WTC11 (cell line): ENCODE measurements around the gene DLGAP5. TPM values are rescaled to one million over a fixed set of nuclear protein-coding genes. Genes with fewer than 3 reads are reported as not detected.

Experiments used
- FOXP1 ChIP-seq: sonication (generic); formaldehyde crosslinking; IDR thresholded peaks from 2 replicates; pipeline ENCODE4 v1.8.0; 2022; ENCODE audit warnings: missing genetic modification reagents, mild to moderate bottlenecking, moderate library complexity, borderline replicate concordance
- NFE2L1 ChIP-seq: sonication (generic); formaldehyde crosslinking; IDR thresholded peaks from 2 replicates; pipeline ENCODE4 v1.8.1; 2023; ENCODE audit warnings: missing genetic modification reagents
- SP1 ChIP-seq: sonication (generic); formaldehyde crosslinking; conservative IDR thresholded peaks from 2 replicates; pipeline ENCODE4 v1.8.1; 2022; ENCODE audit warnings: missing genetic modification reagents
- TEAD4 ChIP-seq: sonication (generic); formaldehyde crosslinking; IDR thresholded peaks from 2 replicates; pipeline ENCODE4 v1.8.0; 2022; ENCODE audit warnings: mild to moderate bottlenecking, missing genetic modification reagents
- ZBTB21 ChIP-seq: sonication (generic); formaldehyde crosslinking; IDR thresholded peaks from 2 replicates; pipeline ENCODE4 v1.8.1; 2023; ENCODE audit warnings: mild to moderate bottlenecking, missing genetic modification reagents, borderline replicate concordance
- total RNA-seq: library from RNA; stranded (reverse); gene quantifications from 3 replicates; pipeline ENCODE4 v1.2.3, GENCODE V29; 2021
- TF ChIP-seq, protein P1 (sequence below): fragments of 250-450 bp; sonication (Bioruptor Pico); conservative IDR thresholded peaks from 2 replicates; pipeline ENCODE4 v1.9.0; 2021; ENCODE audit warnings: mild to moderate bottlenecking
- TF ChIP-seq, protein P2 (sequence below): sonication (generic); formaldehyde crosslinking; IDR thresholded peaks from 2 replicates; pipeline ENCODE4 v1.8.1; 2022; ENCODE audit warnings: low read depth, missing genetic modification reagents, borderline replicate concordance
- TF ChIP-seq, protein P3 (sequence below): fragments of 200-600 bp; IDR thresholded peaks from 2 replicates; pipeline ENCODE4 v1.8.0; 2022; ENCODE audit warnings: antibody characterized with exemption
- TF ChIP-seq, protein P4 (sequence below): sonication (generic); formaldehyde crosslinking; IDR thresholded peaks from 2 replicates; pipeline ENCODE4 v1.8.0; 2022; ENCODE audit warnings: mild to moderate bottlenecking, missing genetic modification reagents
- TF ChIP-seq, protein P5 (sequence below): sonication (generic); formaldehyde crosslinking; IDR thresholded peaks from 2 replicates; pipeline ENCODE4 v1.8.1; 2023; ENCODE audit warnings: mild to moderate bottlenecking, missing genetic modification reagents, borderline replicate concordance
- TF ChIP-seq, protein P6 (sequence below): sonication (generic); formaldehyde crosslinking; IDR thresholded peaks from 2 replicates; pipeline ENCODE4 v1.8.1; 2022; ENCODE audit warnings: mild to moderate bottlenecking, missing genetic modification reagents, moderate library complexity, borderline replicate concordance
- TF ChIP-seq, protein P7 (sequence below): sonication (generic); formaldehyde crosslinking; conservative IDR thresholded peaks from 2 replicates; pipeline ENCODE4 v1.8.1; 2023; ENCODE audit warnings: mild to moderate bottlenecking, low read depth, missing genetic modification reagents, moderate library complexity

Gene DLGAP5
- total RNA-seq, 1 experiment from 2014 or later, result 141 TPM

DNA sequence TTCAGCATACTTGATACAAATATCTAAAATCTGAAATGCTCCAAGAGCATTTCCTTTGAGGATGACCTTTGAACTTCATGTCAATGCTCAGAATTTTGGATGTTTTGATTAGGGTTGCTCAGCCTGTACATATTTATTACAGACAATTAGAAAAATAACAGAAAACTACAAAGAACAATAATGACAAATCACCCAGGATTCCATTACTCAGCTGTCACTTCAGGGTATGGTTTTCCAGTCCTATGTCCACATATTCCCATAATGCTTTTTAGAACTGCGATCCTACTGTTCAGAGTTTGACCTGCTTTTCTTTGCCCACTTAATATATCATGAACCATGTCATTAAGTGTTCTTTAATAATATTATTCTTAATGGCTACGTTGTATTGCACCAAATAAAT, 11.4 kb downstream of the DLGAP5 start (continued):
- TF ChIP-seq, protein P1, sequence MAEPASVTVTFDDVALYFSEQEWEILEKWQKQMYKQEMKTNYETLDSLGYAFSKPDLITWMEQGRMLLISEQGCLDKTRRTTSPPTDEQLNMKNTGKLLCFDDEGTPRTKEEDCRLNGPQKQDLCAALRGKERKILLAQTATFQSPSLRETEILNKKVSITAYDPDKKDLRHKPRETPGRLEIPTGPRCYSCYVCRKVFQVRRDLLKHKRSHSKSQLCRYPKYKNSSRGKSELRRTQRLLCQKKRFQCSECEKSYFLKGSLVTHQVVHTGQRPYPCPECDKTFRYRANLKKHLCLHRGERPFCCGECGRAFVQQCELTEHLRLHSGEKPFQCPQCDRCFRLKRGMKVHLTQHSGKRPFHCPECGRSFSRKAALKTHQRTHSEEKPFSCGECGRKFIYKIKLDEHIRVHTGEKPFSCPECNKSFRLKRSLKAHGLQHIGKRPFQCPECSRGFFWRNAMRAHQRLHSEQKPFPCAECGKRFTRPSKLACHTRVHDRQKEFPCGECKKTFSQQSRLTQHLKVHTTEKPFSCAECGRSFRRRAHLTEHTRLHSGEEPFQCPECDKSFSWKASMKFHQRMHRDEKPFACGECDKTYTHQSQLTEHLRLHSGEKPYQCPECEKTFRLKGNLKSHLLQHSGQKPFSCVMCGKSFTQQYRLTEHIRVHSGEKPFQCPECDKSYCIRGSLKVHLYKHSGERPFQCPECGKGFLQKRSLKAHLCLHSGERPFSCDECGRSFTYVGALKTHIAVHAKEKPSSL (CRISPR knock-in tag), result no peak
- TF ChIP-seq SP1 (CRISPR knock-in tag) (no peak), NFE2L1 (CRISPR knock-in tag) (no peak), ZBTB21 (CRISPR knock-in tag) (no peak), FOXP1 (CRISPR knock-in tag) (no peak), TEAD4 (no peak)
- TF ChIP-seq, protein P2, sequence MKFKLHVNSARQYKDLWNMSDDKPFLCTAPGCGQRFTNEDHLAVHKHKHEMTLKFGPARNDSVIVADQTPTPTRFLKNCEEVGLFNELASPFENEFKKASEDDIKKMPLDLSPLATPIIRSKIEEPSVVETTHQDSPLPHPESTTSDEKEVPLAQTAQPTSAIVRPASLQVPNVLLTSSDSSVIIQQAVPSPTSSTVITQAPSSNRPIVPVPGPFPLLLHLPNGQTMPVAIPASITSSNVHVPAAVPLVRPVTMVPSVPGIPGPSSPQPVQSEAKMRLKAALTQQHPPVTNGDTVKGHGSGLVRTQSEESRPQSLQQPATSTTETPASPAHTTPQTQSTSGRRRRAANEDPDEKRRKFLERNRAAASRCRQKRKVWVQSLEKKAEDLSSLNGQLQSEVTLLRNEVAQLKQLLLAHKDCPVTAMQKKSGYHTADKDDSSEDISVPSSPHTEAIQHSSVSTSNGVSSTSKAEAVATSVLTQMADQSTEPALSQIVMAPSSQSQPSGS (CRISPR knock-in tag), result no peak
- TF ChIP-seq, protein P3, sequence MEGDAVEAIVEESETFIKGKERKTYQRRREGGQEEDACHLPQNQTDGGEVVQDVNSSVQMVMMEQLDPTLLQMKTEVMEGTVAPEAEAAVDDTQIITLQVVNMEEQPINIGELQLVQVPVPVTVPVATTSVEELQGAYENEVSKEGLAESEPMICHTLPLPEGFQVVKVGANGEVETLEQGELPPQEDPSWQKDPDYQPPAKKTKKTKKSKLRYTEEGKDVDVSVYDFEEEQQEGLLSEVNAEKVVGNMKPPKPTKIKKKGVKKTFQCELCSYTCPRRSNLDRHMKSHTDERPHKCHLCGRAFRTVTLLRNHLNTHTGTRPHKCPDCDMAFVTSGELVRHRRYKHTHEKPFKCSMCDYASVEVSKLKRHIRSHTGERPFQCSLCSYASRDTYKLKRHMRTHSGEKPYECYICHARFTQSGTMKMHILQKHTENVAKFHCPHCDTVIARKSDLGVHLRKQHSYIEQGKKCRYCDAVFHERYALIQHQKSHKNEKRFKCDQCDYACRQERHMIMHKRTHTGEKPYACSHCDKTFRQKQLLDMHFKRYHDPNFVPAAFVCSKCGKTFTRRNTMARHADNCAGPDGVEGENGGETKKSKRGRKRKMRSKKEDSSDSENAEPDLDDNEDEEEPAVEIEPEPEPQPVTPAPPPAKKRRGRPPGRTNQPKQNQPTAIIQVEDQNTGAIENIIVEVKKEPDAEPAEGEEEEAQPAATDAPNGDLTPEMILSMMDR, result no peak
- TF ChIP-seq, protein P4, sequence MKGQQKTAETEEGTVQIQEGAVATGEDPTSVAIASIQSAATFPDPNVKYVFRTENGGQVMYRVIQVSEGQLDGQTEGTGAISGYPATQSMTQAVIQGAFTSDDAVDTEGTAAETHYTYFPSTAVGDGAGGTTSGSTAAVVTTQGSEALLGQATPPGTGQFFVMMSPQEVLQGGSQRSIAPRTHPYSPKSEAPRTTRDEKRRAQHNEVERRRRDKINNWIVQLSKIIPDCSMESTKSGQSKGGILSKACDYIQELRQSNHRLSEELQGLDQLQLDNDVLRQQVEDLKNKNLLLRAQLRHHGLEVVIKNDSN, result no peak
- TF ChIP-seq, protein P5, sequence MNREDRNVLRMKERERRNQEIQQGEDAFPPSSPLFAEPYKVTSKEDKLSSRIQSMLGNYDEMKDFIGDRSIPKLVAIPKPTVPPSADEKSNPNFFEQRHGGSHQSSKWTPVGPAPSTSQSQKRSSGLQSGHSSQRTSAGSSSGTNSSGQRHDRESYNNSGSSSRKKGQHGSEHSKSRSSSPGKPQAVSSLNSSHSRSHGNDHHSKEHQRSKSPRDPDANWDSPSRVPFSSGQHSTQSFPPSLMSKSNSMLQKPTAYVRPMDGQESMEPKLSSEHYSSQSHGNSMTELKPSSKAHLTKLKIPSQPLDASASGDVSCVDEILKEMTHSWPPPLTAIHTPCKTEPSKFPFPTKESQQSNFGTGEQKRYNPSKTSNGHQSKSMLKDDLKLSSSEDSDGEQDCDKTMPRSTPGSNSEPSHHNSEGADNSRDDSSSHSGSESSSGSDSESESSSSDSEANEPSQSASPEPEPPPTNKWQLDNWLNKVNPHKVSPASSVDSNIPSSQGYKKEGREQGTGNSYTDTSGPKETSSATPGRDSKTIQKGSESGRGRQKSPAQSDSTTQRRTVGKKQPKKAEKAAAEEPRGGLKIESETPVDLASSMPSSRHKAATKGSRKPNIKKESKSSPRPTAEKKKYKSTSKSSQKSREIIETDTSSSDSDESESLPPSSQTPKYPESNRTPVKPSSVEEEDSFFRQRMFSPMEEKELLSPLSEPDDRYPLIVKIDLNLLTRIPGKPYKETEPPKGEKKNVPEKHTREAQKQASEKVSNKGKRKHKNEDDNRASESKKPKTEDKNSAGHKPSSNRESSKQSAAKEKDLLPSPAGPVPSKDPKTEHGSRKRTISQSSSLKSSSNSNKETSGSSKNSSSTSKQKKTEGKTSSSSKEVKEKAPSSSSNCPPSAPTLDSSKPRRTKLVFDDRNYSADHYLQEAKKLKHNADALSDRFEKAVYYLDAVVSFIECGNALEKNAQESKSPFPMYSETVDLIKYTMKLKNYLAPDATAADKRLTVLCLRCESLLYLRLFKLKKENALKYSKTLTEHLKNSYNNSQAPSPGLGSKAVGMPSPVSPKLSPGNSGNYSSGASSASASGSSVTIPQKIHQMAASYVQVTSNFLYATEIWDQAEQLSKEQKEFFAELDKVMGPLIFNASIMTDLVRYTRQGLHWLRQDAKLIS, result no peak
- TF ChIP-seq, protein P6, sequence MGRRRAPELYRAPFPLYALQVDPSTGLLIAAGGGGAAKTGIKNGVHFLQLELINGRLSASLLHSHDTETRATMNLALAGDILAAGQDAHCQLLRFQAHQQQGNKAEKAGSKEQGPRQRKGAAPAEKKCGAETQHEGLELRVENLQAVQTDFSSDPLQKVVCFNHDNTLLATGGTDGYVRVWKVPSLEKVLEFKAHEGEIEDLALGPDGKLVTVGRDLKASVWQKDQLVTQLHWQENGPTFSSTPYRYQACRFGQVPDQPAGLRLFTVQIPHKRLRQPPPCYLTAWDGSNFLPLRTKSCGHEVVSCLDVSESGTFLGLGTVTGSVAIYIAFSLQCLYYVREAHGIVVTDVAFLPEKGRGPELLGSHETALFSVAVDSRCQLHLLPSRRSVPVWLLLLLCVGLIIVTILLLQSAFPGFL, result no peak
- TF ChIP-seq, protein P7, sequence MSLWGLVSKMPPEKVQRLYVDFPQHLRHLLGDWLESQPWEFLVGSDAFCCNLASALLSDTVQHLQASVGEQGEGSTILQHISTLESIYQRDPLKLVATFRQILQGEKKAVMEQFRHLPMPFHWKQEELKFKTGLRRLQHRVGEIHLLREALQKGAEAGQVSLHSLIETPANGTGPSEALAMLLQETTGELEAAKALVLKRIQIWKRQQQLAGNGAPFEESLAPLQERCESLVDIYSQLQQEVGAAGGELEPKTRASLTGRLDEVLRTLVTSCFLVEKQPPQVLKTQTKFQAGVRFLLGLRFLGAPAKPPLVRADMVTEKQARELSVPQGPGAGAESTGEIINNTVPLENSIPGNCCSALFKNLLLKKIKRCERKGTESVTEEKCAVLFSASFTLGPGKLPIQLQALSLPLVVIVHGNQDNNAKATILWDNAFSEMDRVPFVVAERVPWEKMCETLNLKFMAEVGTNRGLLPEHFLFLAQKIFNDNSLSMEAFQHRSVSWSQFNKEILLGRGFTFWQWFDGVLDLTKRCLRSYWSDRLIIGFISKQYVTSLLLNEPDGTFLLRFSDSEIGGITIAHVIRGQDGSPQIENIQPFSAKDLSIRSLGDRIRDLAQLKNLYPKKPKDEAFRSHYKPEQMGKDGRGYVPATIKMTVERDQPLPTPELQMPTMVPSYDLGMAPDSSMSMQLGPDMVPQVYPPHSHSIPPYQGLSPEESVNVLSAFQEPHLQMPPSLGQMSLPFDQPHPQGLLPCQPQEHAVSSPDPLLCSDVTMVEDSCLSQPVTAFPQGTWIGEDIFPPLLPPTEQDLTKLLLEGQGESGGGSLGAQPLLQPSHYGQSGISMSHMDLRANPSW (CRISPR knock-in tag), result no peak
